K562 (cell line): Measurements from ENCODE around the gene NDUFS6. TPM values are rescaled to one million over a fixed set of nuclear protein-coding genes. Genes with fewer than 3 reads are reported as not detected.

Experiments used
- ATF4 ChIP-seq: fragments of 450-650 bp; formaldehyde crosslinking; IDR thresholded peaks from 2 replicates; pipeline ENCODE4 v1.4.0; 2022; ENCODE audit warnings: mild to moderate bottlenecking, moderate library complexity
- CCNT2 ChIP-seq: IDR thresholded peaks from 2 replicates; pipeline ENCODE4 v1.6.1; 2011; ENCODE audit warnings: borderline replicate concordance, low read depth, mild to moderate bottlenecking, moderate library complexity, mixed read lengths, low read length; ENCODE audit not compliant: insufficient read length; ENCODE audit errors: extremely low read depth
- FOS ChIP-seq: IDR thresholded peaks from 3 replicates; pipeline ENCODE4 v1.6.1; 2011; ENCODE audit not compliant: insufficient read length; ENCODE audit errors: extremely low read depth
- GTF2E2 ChIP-seq: fragments of 200-800 bp; sonication (Bioruptor generic); IDR thresholded peaks from 2 replicates; pipeline ENCODE4 v1.6.1; 2016; ENCODE audit warnings: missing genetic modification characterization, missing compliant biosample characterization
- IRF1 ChIP-seq: sonication (generic); formaldehyde crosslinking; IDR thresholded peaks from 2 replicates; pipeline ENCODE4 v1.8.0; 2022; ENCODE audit warnings: missing genetic modification reagents, mild to moderate bottlenecking, borderline replicate concordance
- MAFK ChIP-seq: IDR thresholded peaks from 2 replicates; pipeline ENCODE4 v1.6.1; 2011; ENCODE audit warnings: low read length, improper control_type of control experiment
- MBD1 ChIP-seq: fragments of 250-450 bp; sonication (Bioruptor Pico); IDR thresholded peaks from 2 replicates; pipeline ENCODE4 v1.8.0; 2022; ENCODE audit warnings: inconsistent platforms
- RBM39 ChIP-seq: fragments of 200-400 bp; formaldehyde crosslinking; optimal IDR thresholded peaks from 2 replicates; pipeline ENCODE3; 2018; ENCODE audit warnings: low read depth, low read length
- RHOXF2B ChIP-seq: fragments of 250-450 bp; sonication (Bioruptor Pico); conservative IDR thresholded peaks from 2 replicates; pipeline ENCODE4 v1.5.1; 2021
- ZBTB49 ChIP-seq: sonication (generic); formaldehyde crosslinking; IDR thresholded peaks from 2 replicates; pipeline ENCODE4 v1.8.0; 2022; ENCODE audit warnings: missing genetic modification reagents, mild to moderate bottlenecking, borderline replicate concordance
- ZNF175 ChIP-seq: fragments of 200-800 bp; sonication (Bioruptor generic); IDR thresholded peaks from 2 replicates; pipeline ENCODE4 v1.6.1; 2016; ENCODE audit warnings: low read depth, mild to moderate bottlenecking, missing genetic modification characterization, missing compliant biosample characterization
- ZNF644 ChIP-seq: fragments of 200-800 bp; sonication (Bioruptor generic); IDR thresholded peaks from 2 replicates; pipeline ENCODE4 v1.6.1; 2016; ENCODE audit warnings: low read depth, missing genetic modification characterization, missing compliant biosample characterization
- ZNF76 ChIP-seq: fragments of 250-450 bp; sonication (Bioruptor Pico); IDR thresholded peaks from 2 replicates; pipeline ENCODE4 v1.4.0; 2020; ENCODE audit warnings: mild to moderate bottlenecking, moderate library complexity, borderline replicate concordance
- polyA plus RNA-seq, 8 experiments: library from polyadenylated mRNA; depleted of rRNA in 4 of 8; stranded (reverse) in 5 of 8; unstranded in 3 of 8; fragments of >200 nt; fragmentation: Nextera tagmentation in 2 of 8; fragmentation: Illumina TruSeq in 1 of 8; extraction: Ambion mirVana in 2 of 8; extraction: Trizol in 1 of 8; gene quantifications; 2 replicates each; pipeline versions ENCODE4 v1.2.1 to v1.2.3, GENCODE V29; 2011 to 2014; ENCODE audit warnings: inconsistent platforms in 1 of 8, missing spikeins in 1 of 8
- total RNA-seq, 7 experiments: library from RNA; depleted of rRNA in 6 of 7; stranded (reverse); fragments of >200 nt in 6 of 7; fragmentation: Illumina TruSeq in 2 of 7; extraction: Trizol in 2 of 7; gene quantifications; 2 replicates each; pipeline versions ENCODE4 v1.2.1 to v1.2.3, GENCODE V29; 2011 to 2021; ENCODE audit warnings: low replicate concordance in 1 of 7
- TF ChIP-seq, protein P1 (sequence below), 3 experiments: fragments of 200-800 bp in 1 of 3; sonication (Bioruptor generic) in 1 of 3; sonication (generic) in 1 of 3; formaldehyde crosslinking in 1 of 3; IDR thresholded peaks; 2 replicates each; pipeline versions ENCODE4 v1.6.1 to v1.8.0; 2016 to 2022; ENCODE audit warnings: mild to moderate bottlenecking in 2 of 3, missing compliant biosample characterization in 2 of 3, missing genetic modification characterization in 2 of 3, missing genetic modification reagents in 1 of 3
- TF ChIP-seq, protein P2 (sequence below): sonication (generic); formaldehyde crosslinking; IDR thresholded peaks from 2 replicates; pipeline ENCODE4 v1.9.0; 2022; ENCODE audit warnings: mild to moderate bottlenecking, missing genetic modification reagents
- TF ChIP-seq, protein P3 (sequence below): sonication (generic); formaldehyde crosslinking; IDR thresholded peaks from 2 replicates; pipeline ENCODE4 v1.8.0; 2022; ENCODE audit warnings: mild to moderate bottlenecking, missing genetic modification reagents

NDUFS6 gene
- total and polyA plus RNA-seq, 9 of the 15 experiments (the other 6 are each of a cell fraction or from before 2014, with no cell fraction given) = 36.1 to 291 (median 77.0) TPM

DNA sequence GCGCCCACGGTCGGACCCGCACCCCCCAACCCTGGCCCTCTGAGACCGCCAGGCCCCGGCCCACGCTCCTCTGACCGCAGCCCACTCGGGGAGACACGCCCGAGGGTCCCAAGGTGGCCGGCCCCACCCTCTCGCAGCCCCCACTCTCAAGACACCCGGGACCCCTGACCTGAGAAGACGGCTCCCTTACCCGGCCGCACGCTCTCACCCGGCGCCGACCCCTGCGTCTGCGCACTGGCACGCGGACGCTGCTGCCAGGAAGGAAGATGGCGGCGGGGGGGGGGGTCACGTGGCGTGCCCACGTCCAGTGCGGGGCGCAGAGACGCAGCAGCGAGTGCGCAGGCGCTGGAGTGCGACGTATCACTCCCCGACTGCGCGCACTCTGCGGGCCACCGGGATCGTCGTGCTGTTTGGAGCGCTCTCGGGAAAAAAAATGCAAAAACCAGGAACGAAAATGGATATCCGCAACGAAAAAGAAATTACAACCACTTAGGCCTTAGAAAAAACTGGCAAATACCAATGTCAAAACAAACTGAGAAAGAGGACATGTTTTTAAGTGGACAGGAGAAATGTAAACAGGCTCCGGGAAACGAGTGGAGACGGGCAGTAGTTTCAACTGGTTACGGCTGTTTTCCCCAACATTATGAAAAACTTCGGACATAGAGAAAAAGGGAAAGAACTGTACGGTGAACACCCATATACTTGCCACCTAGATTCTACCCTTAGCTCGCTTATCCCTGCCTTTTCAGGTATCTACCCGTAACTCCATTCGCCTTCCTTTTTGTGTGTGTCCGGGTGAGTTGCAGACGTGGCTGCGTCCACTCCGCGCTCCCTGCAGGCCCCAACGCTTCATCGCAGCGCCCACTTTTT, 1.4 kb upstream of the NDUFS6 start, which contains the start of gene MRPL36 (continued):
- TF ChIP-seq, protein P1, sequence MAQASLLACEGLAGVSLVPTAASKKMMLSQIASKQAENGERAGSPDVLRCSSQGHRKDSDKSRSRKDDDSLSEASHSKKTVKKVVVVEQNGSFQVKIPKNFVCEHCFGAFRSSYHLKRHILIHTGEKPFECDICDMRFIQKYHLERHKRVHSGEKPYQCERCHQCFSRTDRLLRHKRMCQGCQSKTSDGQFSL (CRISPR knock-in tag; IDR thresholded peaks at IDR 0.05) = peak; percentile 100
- TF ChIP-seq, protein P1 (tag; IDR thresholded peaks at IDR 0.05) = peak in 1 of 2 experiments; percentile 98; a peak in 2 of 4 replicates
- TF ChIP-seq ZBTB49 (CRISPR knock-in tag) (no peak), ZNF76 (CRISPR knock-in tag) (no peak), GTF2E2 (no peak), CCNT2 (peak; percentile 56), RHOXF2B (CRISPR knock-in tag) (no peak), FOS (no peak), ATF4 (no peak), RBM39 (no peak), ZNF175 (CRISPR knock-in tag) (no peak), MBD1 (no peak), IRF1 (CRISPR knock-in tag) (no peak), MAFK (no peak), ZNF644 (no peak)
- TF ChIP-seq, protein P2, sequence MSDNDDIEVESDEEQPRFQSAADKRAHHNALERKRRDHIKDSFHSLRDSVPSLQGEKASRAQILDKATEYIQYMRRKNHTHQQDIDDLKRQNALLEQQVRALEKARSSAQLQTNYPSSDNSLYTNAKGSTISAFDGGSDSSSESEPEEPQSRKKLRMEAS = peak; percentile 90
- TF ChIP-seq, protein P3, sequence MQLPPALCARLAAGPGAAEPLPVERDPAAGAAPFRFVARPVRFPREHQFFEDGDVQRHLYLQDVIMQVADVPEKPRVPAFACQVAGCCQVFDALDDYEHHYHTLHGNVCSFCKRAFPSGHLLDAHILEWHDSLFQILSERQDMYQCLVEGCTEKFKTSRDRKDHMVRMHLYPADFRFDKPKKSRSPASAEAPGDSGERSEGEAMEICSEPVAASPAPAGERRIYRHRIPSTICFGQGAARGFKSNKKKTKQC = peak; percentile 17; the same call in 1 of the 2 replicates
